OCI-LY3 (cell line): ENCODE data around the gene SPRYD7.
A peak's percentile ranks its signal among the peaks of the same experiment; 100 is the strongest.

Experiments
- H2AFZ ChIP-seq: fragments of 200-600, 300-600 bp; shearing (Covaris generic); 2 replicates; pipeline ENCODE4 v1.6.0; 2014; ENCODE audit warnings: antibody characterized with exemption, low read depth, low read length
- H3K27ac ChIP-seq: fragments of 200-600, 300-600 bp; sonication (generic); 2 replicates; pipeline ENCODE4 v1.5.1; 2014; ENCODE audit warnings: mild to moderate bottlenecking, low read length, moderate library complexity, mixed read lengths
- H3K27me3 ChIP-seq: fragments of 200-600, 300-600 bp; sonication (generic); 2 replicates; pipeline ENCODE4 v1.6.1; 2014; ENCODE audit warnings: low read depth, low read length, mixed read lengths
- H3K36me3 ChIP-seq: fragments of 200-600, 300-600 bp; sonication (generic); replicated peaks from 2 replicates; pipeline ENCODE3; 2014; ENCODE audit warnings: low read depth, low read length, mixed read lengths
- H3K4me1 ChIP-seq: fragments of 300-600, 200-600 bp; sonication (generic); 2 replicates; pipeline ENCODE4 v1.6.1; 2014; ENCODE audit warnings: low read length, mixed read lengths
- H3K4me2 ChIP-seq: fragments of 200-600, 300-600 bp; sonication (generic); 2 replicates; pipeline ENCODE4 v1.6.1; 2014; ENCODE audit warnings: low read length, mixed read lengths
- H3K4me3 ChIP-seq: fragments of 300-600, 200-600 bp; sonication (generic); 2 replicates; pipeline ENCODE4 v1.5.1; 2014; ENCODE audit warnings: antibody characterized with exemption, mild to moderate bottlenecking, low read length, moderate library complexity
- H3K79me2 ChIP-seq: fragments of 300-600, 200-600 bp; shearing (Covaris generic); 2 replicates; pipeline ENCODE4 v1.6.1; 2014; ENCODE audit warnings: mild to moderate bottlenecking, low read length, mixed read lengths
- H3K9ac ChIP-seq: fragments of 300-600, 200-600 bp; shearing (Covaris generic); 2 replicates; pipeline ENCODE4 v1.6.0; 2014; ENCODE audit warnings: mild to moderate bottlenecking, low read length, moderate library complexity
- H3K9me3 ChIP-seq: fragments of 200-600, 300-600 bp; shearing (Covaris generic); 2 replicates; pipeline ENCODE4 v1.6.1; 2014; ENCODE audit warnings: low read length, mixed read lengths; ENCODE audit not compliant: insufficient read depth
- H4K20me1 ChIP-seq: fragments of 200-600, 300-600 bp; sonication (generic); 2 replicates; pipeline ENCODE4 v1.6.1; 2016; ENCODE audit warnings: low read length, mixed read lengths; ENCODE audit not compliant: insufficient read depth
- EZH2phosphoT487 ChIP-seq: fragments of 200-600 bp; shearing (Covaris generic); IDR thresholded peaks from 2 replicates; pipeline ENCODE4 v1.6.1; 2018; ENCODE audit warnings: antibody characterized with exemption, mixed run types, low read depth
- TF ChIP-seq, protein P1 (sequence below): fragments of 200-600, 300-600 bp; sonication (generic); IDR thresholded peaks from 2 replicates; pipeline ENCODE4 v1.5.1; 2014; ENCODE audit warnings: antibody characterized with exemption, low read length, low read depth

SPRYD7 gene, protein sequence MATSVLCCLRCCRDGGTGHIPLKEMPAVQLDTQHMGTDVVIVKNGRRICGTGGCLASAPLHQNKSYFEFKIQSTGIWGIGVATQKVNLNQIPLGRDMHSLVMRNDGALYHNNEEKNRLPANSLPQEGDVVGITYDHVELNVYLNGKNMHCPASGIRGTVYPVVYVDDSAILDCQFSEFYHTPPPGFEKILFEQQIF

GRCh38 chr13:49936075-49936967, at the start of gene SPRYD7:
TSS of gene SPRYD7 (minus strand) at chr13:49936340. CDS start at chr13:49936235, 105 bp downstream.
- Histone ChIP-seq H3K27me3 (no peaks in the 10 kb centered on the region), H3K36me3 (no peaks in the 10 kb centered on the region), H3K4me1 (peaks cover 19% of the 10 kb centered on the region), H3K27ac (peak within 1 kb of the TSS; percentile 27), H4K20me1 (no peaks in the 10 kb centered on the region), H3K79me2 (no peaks in the 10 kb centered on the region), H2AFZ (peak within 1 kb of the TSS; percentile 64), H3K9ac (peak within 1 kb of the TSS; percentile 75), H3K4me2 (peak within 1 kb of the TSS; percentile 79), H3K9me3 (no peaks in the 10 kb centered on the region), H3K4me3 (peak within 1 kb of the TSS; percentile 79)
- TF ChIP-seq, protein P1, sequence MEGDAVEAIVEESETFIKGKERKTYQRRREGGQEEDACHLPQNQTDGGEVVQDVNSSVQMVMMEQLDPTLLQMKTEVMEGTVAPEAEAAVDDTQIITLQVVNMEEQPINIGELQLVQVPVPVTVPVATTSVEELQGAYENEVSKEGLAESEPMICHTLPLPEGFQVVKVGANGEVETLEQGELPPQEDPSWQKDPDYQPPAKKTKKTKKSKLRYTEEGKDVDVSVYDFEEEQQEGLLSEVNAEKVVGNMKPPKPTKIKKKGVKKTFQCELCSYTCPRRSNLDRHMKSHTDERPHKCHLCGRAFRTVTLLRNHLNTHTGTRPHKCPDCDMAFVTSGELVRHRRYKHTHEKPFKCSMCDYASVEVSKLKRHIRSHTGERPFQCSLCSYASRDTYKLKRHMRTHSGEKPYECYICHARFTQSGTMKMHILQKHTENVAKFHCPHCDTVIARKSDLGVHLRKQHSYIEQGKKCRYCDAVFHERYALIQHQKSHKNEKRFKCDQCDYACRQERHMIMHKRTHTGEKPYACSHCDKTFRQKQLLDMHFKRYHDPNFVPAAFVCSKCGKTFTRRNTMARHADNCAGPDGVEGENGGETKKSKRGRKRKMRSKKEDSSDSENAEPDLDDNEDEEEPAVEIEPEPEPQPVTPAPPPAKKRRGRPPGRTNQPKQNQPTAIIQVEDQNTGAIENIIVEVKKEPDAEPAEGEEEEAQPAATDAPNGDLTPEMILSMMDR, result peak; percentile 93
- no peak for TF ChIP-seq EZH2phosphoT487

DNA sequence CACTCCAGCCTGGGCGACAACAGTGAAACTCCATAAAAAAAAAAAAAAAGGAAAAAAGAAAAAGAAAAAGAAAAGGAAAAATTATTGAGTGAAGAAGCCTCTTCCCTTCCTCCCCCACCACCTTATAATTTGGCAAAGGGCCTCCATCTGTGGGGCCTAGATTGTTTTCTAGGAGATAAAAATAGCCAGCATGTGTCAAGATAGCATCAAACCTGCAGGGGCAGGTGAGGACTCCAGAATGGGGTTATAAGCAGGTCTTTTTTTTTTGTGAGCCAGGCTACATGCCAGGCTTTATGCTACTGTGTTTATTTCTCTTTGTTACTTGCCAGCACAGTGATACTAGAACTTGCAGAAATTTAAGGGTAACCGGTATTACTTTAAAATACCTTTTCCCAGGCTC, 49.0 kb upstream of the SPRYD7 start:
- no peak overlapping the region for H3K4me2 ChIP-seq
- no peak overlapping the region for H3K4me3 ChIP-seq
- no peaks in the 10 kb centered on the region for H4K20me1 ChIP-seq
- no peak overlapping the region for H3K27ac ChIP-seq
- H2AFZ ChIP-seq, result no peak overlapping the region
- no peaks in the 10 kb centered on the region for H3K27me3 ChIP-seq
- H3K4me1 ChIP-seq, result peaks cover 15% of the 10 kb centered on the region
- H3K79me2 ChIP-seq, result no peaks in the 10 kb centered on the region
- H3K36me3 ChIP-seq, result no peaks in the 10 kb centered on the region
- H3K9ac ChIP-seq, result no peak overlapping the region
- TF ChIP-seq, protein P1, result no peak
- TF ChIP-seq EZH2phosphoT487, result no peak
- H3K9me3 ChIP-seq, result no peaks in the 10 kb centered on the region

- H3K4me3 ChIP-seq, result no peak overlapping the region
- H3K4me2 ChIP-seq, result no peak overlapping the region
Observed at GRCh38 chr13:49980266-49980665, 44.1 kb upstream of the SPRYD7 start.

DNA sequence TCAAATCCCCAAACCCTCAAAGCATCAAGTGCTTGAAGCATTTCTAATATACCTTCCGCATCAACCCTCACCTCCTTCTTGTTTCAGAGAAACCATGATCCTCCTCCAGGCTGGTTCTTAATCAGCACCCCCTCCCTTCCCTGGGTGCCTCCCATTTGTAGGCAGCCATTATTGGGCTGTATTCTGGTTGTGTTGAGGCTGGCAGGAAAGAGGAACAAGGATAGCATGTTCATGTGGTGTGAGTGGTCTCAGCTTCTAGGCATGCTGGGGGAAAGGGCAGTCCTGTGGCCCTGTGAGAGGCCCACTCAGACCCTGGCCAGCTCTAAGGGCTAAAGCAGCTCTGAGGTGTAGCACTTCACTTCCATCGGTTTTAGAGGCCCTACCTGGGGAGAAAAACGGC, 41.9 kb upstream of the SPRYD7 start:
- no peaks in the 10 kb centered on the region for H3K79me2 ChIP-seq
- no peaks in the 10 kb centered on the region for H3K9me3 ChIP-seq
- no peak overlapping the region for H3K27ac ChIP-seq
- H3K27me3 ChIP-seq, result no peaks in the 10 kb centered on the region
- H2AFZ ChIP-seq, result no peak overlapping the region
- H3K4me3 ChIP-seq, result no peak overlapping the region
- H3K36me3 ChIP-seq, result no peaks in the 10 kb centered on the region
- peaks cover 6% of the 10 kb centered on the region for H3K4me1 ChIP-seq
- H4K20me1 ChIP-seq, result no peaks in the 10 kb centered on the region
- no peak overlapping the region for H3K9ac ChIP-seq
- no peak overlapping the region for H3K4me2 ChIP-seq
- TF ChIP-seq, protein P1, result no peak
- TF ChIP-seq EZH2phosphoT487, result no peak

More at GRCh38 chr13:49980266-49980665, 44.1 kb upstream of the SPRYD7 start:
- Histone ChIP-seq H2AFZ (no peak overlapping the region), H4K20me1 (no peaks in the 10 kb centered on the region), H3K9ac (no peak overlapping the region), H3K27ac (no peak overlapping the region), H3K4me1 (peaks cover 6% of the 10 kb centered on the region), H3K36me3 (no peaks in the 10 kb centered on the region), H3K27me3 (no peaks in the 10 kb centered on the region), H3K9me3 (no peaks in the 10 kb centered on the region), H3K79me2 (no peaks in the 10 kb centered on the region)
- TF ChIP-seq EZH2phosphoT487, result no peak
- TF ChIP-seq, protein P1, result no peak
